Neural cell (in vitro differentiated cells): Measurements from ENCODE around the gene CLEC18B.

Experiments
- EZH2 ChIP-seq: fragments of 200-600, 300-800 bp; shearing (Covaris generic), sonication (generic); IDR thresholded peaks from 2 replicates; pipeline ENCODE4 v1.6.1; 2014; ENCODE audit warnings: antibody characterized with exemption, low read length, borderline replicate concordance, mild to moderate bottlenecking; ENCODE audit not compliant: insufficient read depth, poor library complexity, severe bottlenecking
- POLR2AphosphoS5 ChIP-seq: IDR thresholded peaks from 2 replicates; pipeline ENCODE4 v1.6.1; 2012
- SMC3 ChIP-seq: fragments of 450-650 bp; conservative IDR thresholded peaks from 2 replicates; pipeline ENCODE4 v1.6.1; 2014; ENCODE audit warnings: antibody characterized with exemption, mild to moderate bottlenecking, moderate library complexity; ENCODE audit not compliant: poor library complexity
- TAF1 ChIP-seq: IDR thresholded peaks from 2 replicates; pipeline ENCODE4 v1.6.1; 2012; ENCODE audit warnings: low read depth
- TF ChIP-seq, protein P1 (sequence below): fragments of 450-650 bp; IDR thresholded peaks from 2 replicates; pipeline ENCODE4 v1.5.1; 2014; ENCODE audit warnings: antibody characterized with exemption, mild to moderate bottlenecking, moderate library complexity; ENCODE audit not compliant: poor library complexity, severe bottlenecking
- TF ChIP-seq, protein P2 (sequence below): IDR thresholded peaks from 2 replicates; pipeline ENCODE4 v1.6.1; 2012; ENCODE audit warnings: borderline replicate concordance

DNA sequence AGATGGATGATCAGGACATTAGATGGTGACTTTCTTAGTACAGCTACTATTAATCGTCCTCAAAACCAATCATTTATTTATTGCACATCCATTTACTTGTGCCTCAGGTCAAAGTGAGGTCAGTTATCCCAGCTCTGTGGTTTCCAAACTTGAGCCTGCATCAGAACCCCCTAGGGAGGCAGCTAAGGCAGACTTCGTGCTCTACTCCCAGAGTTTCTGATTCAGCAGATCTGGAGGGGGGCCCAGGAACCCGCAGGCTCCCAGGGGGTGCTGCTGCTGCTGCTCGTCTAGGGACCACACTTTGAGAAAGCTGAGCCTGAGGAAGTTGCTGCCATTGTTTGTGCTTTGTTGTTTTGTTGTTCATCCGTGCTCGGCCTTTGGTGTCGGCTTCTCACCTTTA, 44.0 kb upstream of the CLEC18B start:
- TF ChIP-seq, protein P1, sequence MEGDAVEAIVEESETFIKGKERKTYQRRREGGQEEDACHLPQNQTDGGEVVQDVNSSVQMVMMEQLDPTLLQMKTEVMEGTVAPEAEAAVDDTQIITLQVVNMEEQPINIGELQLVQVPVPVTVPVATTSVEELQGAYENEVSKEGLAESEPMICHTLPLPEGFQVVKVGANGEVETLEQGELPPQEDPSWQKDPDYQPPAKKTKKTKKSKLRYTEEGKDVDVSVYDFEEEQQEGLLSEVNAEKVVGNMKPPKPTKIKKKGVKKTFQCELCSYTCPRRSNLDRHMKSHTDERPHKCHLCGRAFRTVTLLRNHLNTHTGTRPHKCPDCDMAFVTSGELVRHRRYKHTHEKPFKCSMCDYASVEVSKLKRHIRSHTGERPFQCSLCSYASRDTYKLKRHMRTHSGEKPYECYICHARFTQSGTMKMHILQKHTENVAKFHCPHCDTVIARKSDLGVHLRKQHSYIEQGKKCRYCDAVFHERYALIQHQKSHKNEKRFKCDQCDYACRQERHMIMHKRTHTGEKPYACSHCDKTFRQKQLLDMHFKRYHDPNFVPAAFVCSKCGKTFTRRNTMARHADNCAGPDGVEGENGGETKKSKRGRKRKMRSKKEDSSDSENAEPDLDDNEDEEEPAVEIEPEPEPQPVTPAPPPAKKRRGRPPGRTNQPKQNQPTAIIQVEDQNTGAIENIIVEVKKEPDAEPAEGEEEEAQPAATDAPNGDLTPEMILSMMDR, result no peak
- TF ChIP-seq EZH2, result no peak
- TF ChIP-seq, protein P2, sequence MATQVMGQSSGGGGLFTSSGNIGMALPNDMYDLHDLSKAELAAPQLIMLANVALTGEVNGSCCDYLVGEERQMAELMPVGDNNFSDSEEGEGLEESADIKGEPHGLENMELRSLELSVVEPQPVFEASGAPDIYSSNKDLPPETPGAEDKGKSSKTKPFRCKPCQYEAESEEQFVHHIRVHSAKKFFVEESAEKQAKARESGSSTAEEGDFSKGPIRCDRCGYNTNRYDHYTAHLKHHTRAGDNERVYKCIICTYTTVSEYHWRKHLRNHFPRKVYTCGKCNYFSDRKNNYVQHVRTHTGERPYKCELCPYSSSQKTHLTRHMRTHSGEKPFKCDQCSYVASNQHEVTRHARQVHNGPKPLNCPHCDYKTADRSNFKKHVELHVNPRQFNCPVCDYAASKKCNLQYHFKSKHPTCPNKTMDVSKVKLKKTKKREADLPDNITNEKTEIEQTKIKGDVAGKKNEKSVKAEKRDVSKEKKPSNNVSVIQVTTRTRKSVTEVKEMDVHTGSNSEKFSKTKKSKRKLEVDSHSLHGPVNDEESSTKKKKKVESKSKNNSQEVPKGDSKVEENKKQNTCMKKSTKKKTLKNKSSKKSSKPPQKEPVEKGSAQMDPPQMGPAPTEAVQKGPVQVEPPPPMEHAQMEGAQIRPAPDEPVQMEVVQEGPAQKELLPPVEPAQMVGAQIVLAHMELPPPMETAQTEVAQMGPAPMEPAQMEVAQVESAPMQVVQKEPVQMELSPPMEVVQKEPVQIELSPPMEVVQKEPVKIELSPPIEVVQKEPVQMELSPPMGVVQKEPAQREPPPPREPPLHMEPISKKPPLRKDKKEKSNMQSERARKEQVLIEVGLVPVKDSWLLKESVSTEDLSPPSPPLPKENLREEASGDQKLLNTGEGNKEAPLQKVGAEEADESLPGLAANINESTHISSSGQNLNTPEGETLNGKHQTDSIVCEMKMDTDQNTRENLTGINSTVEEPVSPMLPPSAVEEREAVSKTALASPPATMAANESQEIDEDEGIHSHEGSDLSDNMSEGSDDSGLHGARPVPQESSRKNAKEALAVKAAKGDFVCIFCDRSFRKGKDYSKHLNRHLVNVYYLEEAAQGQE, result no peak
- TF ChIP-seq POLR2AphosphoS5, result no peak
- TF ChIP-seq SMC3, result no peak
- no peak for TF ChIP-seq TAF1
